GM12864 (cell line): ENCODE data around the gene DSCAM.

ENCODE experiments used
- DNase-seq: peaks from one replicate; pipeline ENCODE4 v3.0.0-alpha.2; 2011; ENCODE audit warnings: low read depth
- H3K4me3 ChIP-seq: 2 replicates; pipeline ENCODE4 v1.5.1; 2011; ENCODE audit warnings: mild to moderate bottlenecking, low read depth, low read length, control low read depth
- CTCF ChIP-seq: IDR thresholded peaks from 2 replicates; pipeline ENCODE4 v1.5.1; 2011; ENCODE audit warnings: low read depth, mild to moderate bottlenecking, moderate library complexity, low read length, control low read depth, inconsistent platforms; ENCODE audit errors: missing control alignments

The DSCAM gene

GRCh38 chr21:40294345-40294744 lies 552.6 kb downstream of the DSCAM start:
- TF ChIP-seq CTCF, result no peak
- H3K4me3 ChIP-seq, result no peak overlapping the region
- DNase-seq, result no peak

GRCh38 chr21:40291560-40291959 lies 555.4 kb downstream of the DSCAM start:
- TF ChIP-seq CTCF, result no peak
- H3K4me3 ChIP-seq, result no peak overlapping the region
- no peak for DNase-seq

GRCh38 chr21:40284409-40284808 lies 562.5 kb downstream of the DSCAM start:
- no peak for TF ChIP-seq CTCF
- no peak overlapping the region for H3K4me3 ChIP-seq
- no peak for DNase-seq

- no peak for TF ChIP-seq CTCF
- no peak for DNase-seq
- no peak overlapping the region for H3K4me3 ChIP-seq
These were observed 563.8 kb downstream of the DSCAM start for GRCh38 chr21:40282912-40283886.

GRCh38 chr21:40278345-40278744 lies 568.6 kb downstream of the DSCAM start:
- DNase-seq, result no peak
- H3K4me3 ChIP-seq, result no peak overlapping the region
- no peak for TF ChIP-seq CTCF

GRCh38 chr21:40276001-40276400 lies 571.0 kb downstream of the DSCAM start:
- no peak overlapping the region for H3K4me3 ChIP-seq
- DNase-seq, result no peak
- TF ChIP-seq CTCF, result no peak

- no peak for TF ChIP-seq CTCF
- H3K4me3 ChIP-seq, result no peak overlapping the region
- DNase-seq, result no peak
These were observed 574.9 kb downstream of the DSCAM start for GRCh38 chr21:40272037-40272436.
